PC-9 (cell line): Measurements from ENCODE around the gene MAN1C1. TPM values are rescaled to one million over a fixed set of nuclear protein-coding genes. Genes with fewer than 3 reads are reported as not detected.

Experiments used
- BruUV-seq: library from RNA; stranded (reverse); fragments of 400-500 nt; replicated peaks from 2 replicates; lab custom pipeline; 2021; lab: Mats Ljungman, UMichigan
- CTCF ChIA-PET: fragments of 300-600 bp; sonication (Branson Sonifier 250); formaldehyde crosslinking; loops from one replicate; lab custom pipeline; 2022; ENCODE audit warnings: antibody characterized with exemption; lab: Charles Lee
- POLR2A ChIA-PET: fragments of 300-600 bp; sonication (Branson Sonifier 250); formaldehyde crosslinking; loops from one replicate; lab custom pipeline; 2022; ENCODE audit warnings: antibody characterized with exemption; ENCODE audit not compliant: unreplicated experiment; lab: Charles Lee
- DNase-seq, 2 experiments: peaks; one replicate each; pipeline versions ENCODE4 v3.0.0 to v3.0.0-alpha.2; 2015 to 2022; ENCODE audit warnings: mixed read lengths in 1 of 2
- H2AFZ ChIP-seq: fragments of 200-600 bp; sonication (generic); 2 replicates; pipeline ENCODE4 v1.8.1; 2017; ENCODE audit warnings: antibody characterized with exemption
- H3F3A ChIP-seq: fragments of 200-600 bp; sonication (generic); 2 replicates; pipeline ENCODE4 v1.8.1; 2017; ENCODE audit warnings: antibody characterized with exemption, mild to moderate bottlenecking, low read depth; ENCODE audit not compliant: insufficient read depth
- H3K27ac ChIP-seq: fragments of 200-600 bp; sonication (generic); 2 replicates; pipeline ENCODE4 v1.6.1; 2016; ENCODE audit warnings: mixed run types
- H3K27me3 ChIP-seq: fragments of 200-600 bp; sonication (generic); 2 replicates; pipeline ENCODE4 v1.6.1; 2016; ENCODE audit warnings: low read depth, mixed run types; ENCODE audit not compliant: insufficient read depth
- H3K36me3 ChIP-seq: fragments of 200-600 bp; sonication (generic); 2 replicates; pipeline ENCODE4 v1.6.1; 2016; ENCODE audit warnings: low read depth, mixed run types
- H3K4me1 ChIP-seq: fragments of 200-600 bp; sonication (generic); replicated peaks from 2 replicates; pipeline ENCODE4 v1.6.1; 2016; ENCODE audit warnings: mixed run types; ENCODE audit not compliant: insufficient read depth
- H3K4me2 ChIP-seq: fragments of 200-600 bp; sonication (generic); 2 replicates; pipeline ENCODE4 v1.6.1; 2017; ENCODE audit warnings: mixed run types
- H3K4me3 ChIP-seq: fragments of 200-600 bp; sonication (generic); 2 replicates; pipeline ENCODE4 v1.6.1; 2016; ENCODE audit warnings: mixed run types
- H3K79me2 ChIP-seq: fragments of 200-600 bp; sonication (generic); 2 replicates; pipeline ENCODE4 v1.6.1; 2017; ENCODE audit warnings: low read depth, mixed run types
- H3K9me2 ChIP-seq: fragments of 200-600 bp; sonication (generic); 2 replicates; pipeline ENCODE4 v1.8.1; 2017; ENCODE audit warnings: mild to moderate bottlenecking; ENCODE audit not compliant: insufficient read depth
- H3K9me3 ChIP-seq: fragments of 200-600 bp; sonication (generic); 2 replicates; pipeline ENCODE4 v1.8.1; 2016; ENCODE audit warnings: low read depth; ENCODE audit not compliant: insufficient read depth
- H4K20me1 ChIP-seq: fragments of 200-600 bp; sonication (generic); 2 replicates; pipeline ENCODE4 v1.8.1; 2017; ENCODE audit not compliant: insufficient read depth
- EZH2 ChIP-seq: fragments of 200-600 bp; sonication (generic); IDR thresholded peaks from 2 replicates; pipeline ENCODE4 v1.8.0; 2017; ENCODE audit warnings: antibody characterized with exemption, low read depth
- intact Hi-C: fragments of 100-400 bp; cut with micrococcal nuclease; formaldehyde crosslinking; loops from one replicate; pipeline ENCODE4 v1.10.0; 2022; ENCODE audit not compliant: unreplicated experiment
- total RNA-seq: library from RNA; stranded (reverse); gene quantifications from 2 replicates; pipeline ENCODE4 v1.2.3, GENCODE V29; 2021
- TF ChIP-seq, protein P1 (sequence below): fragments of 200-600 bp; sonication (generic); conservative IDR thresholded peaks from 2 replicates; pipeline ENCODE4 v1.6.1; 2017; ENCODE audit warnings: mixed run types, antibody characterized with exemption, mild to moderate bottlenecking, moderate library complexity

The MAN1C1 gene
- total RNA-seq, 1 experiment from 2014 or later, result 0.41 TPM

DNA sequence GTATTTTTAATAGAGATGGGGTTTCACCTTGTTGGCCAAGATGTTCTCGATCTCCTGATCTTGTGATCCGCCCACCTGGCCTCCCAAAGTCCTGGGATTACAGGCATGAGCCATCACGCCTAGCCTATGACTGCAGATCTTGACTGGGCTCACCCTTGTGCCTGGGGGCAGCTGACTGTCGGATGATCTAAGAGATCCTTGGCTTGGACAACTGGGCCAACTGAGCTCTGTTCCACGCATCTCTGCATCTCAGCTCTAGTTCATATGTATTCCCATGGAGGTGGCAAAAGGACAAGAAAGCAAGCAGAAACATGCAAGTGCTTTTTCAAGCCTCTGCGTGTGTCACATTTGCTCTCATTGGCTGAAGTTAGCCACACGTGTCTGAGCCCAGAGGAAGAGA, 107.6 kb downstream of the MAN1C1 start:
- Histone ChIP-seq H3K4me3 (no peak overlapping the region), H3F3A (no peaks in the 10 kb centered on the region), H2AFZ (no peak overlapping the region), H3K4me2 (no peak overlapping the region), H3K27me3 (no peaks in the 10 kb centered on the region), H3K79me2 (no peaks in the 10 kb centered on the region), H3K36me3 (no peaks in the 10 kb centered on the region), H3K9me2 (no peaks in the 10 kb centered on the region), H3K9me3 (no peaks in the 10 kb centered on the region), H4K20me1 (no peaks in the 10 kb centered on the region), H3K4me1 (no peaks in the 10 kb centered on the region), H3K27ac (no peak overlapping the region)
- CTCF ChIA-PET, result no interaction called here
- BruUV-seq, result no TSS peak
- TF ChIP-seq, protein P1, sequence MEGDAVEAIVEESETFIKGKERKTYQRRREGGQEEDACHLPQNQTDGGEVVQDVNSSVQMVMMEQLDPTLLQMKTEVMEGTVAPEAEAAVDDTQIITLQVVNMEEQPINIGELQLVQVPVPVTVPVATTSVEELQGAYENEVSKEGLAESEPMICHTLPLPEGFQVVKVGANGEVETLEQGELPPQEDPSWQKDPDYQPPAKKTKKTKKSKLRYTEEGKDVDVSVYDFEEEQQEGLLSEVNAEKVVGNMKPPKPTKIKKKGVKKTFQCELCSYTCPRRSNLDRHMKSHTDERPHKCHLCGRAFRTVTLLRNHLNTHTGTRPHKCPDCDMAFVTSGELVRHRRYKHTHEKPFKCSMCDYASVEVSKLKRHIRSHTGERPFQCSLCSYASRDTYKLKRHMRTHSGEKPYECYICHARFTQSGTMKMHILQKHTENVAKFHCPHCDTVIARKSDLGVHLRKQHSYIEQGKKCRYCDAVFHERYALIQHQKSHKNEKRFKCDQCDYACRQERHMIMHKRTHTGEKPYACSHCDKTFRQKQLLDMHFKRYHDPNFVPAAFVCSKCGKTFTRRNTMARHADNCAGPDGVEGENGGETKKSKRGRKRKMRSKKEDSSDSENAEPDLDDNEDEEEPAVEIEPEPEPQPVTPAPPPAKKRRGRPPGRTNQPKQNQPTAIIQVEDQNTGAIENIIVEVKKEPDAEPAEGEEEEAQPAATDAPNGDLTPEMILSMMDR, result no peak
- no peak for TF ChIP-seq EZH2
- POLR2A ChIA-PET, result interaction anchor here (0.6 kb wide), 1 partner anchor 208 kb away, joined by 6 read pairs; no protein-coding TSS in a partner anchor
- intact Hi-C loops, result no loop called here
- no peak for DNase-seq

DNA sequence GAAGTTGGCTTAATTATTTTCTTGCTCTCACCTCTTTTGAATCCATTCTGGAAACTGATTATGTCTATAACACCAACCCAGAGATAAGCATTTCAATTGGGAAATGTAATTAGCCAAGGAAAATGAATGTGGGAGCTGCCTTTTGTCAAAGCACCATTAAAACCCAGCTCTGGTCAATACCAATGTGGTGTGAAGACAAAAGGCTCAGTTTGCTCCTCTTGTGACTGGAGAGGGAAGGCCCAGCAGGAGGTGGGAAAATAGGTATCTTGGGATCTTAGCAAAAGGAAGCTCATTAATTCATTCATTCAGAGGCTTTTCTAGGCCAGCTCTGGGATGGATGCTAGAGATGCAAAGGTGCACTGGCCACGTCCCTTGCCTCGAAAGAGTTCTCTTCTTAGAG, 108.4 kb downstream of the MAN1C1 start:
- CTCF ChIA-PET, result no interaction called here
- Histone ChIP-seq H3K4me3 (no peak overlapping the region), H3K9me2 (no peaks in the 10 kb centered on the region), H3K79me2 (no peaks in the 10 kb centered on the region), H4K20me1 (no peaks in the 10 kb centered on the region), H3K4me2 (no peak overlapping the region), H3K27me3 (no peaks in the 10 kb centered on the region), H3F3A (no peaks in the 10 kb centered on the region), H2AFZ (no peak overlapping the region), H3K27ac (no peak overlapping the region), H3K4me1 (no peaks in the 10 kb centered on the region), H3K9me3 (no peaks in the 10 kb centered on the region), H3K36me3 (no peaks in the 10 kb centered on the region)
- TF ChIP-seq, protein P1, result no peak
- TF ChIP-seq EZH2, result no peak
- intact Hi-C loops, result no loop called here
- POLR2A ChIA-PET, result no interaction called here
- DNase-seq, result no peak
- no TSS peak for BruUV-seq

DNA sequence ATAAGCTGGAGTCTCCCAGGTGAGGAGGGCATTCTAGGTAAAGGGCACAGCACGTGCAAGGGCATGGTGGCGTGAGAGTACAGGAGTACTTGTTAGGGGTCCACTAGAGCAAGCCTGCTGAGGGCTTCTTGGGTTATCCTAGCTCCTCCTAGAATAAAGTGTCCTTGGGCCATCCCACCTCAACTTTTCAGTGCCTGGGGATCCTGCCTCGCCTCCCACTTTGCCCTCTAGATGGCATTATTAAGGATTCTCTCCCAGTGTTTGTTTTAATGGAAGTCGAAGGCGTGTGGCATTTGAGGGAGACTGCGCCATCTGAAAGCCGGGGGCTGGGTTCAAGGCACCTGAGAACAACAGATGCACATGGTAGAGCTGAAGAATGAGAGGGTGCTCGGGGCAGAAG, 108.9 kb downstream of the MAN1C1 start:
- H4K20me1 ChIP-seq, result no peaks in the 10 kb centered on the region
- no peak overlapping the region for H3K4me2 ChIP-seq
- no peak overlapping the region for H3K27ac ChIP-seq
- no peaks in the 10 kb centered on the region for H3K4me1 ChIP-seq
- H3F3A ChIP-seq, result no peaks in the 10 kb centered on the region
- intact Hi-C loops, result no loop called here
- DNase-seq, result no peak
- no peaks in the 10 kb centered on the region for H3K9me3 ChIP-seq
- H3K79me2 ChIP-seq, result no peaks in the 10 kb centered on the region
- ChIA-PET POLR2A (no interaction called here), CTCF (no interaction called here)
- H3K36me3 ChIP-seq, result no peaks in the 10 kb centered on the region
- H2AFZ ChIP-seq, result no peak overlapping the region
- no peaks in the 10 kb centered on the region for H3K27me3 ChIP-seq
- no peak overlapping the region for H3K4me3 ChIP-seq
- BruUV-seq, result no TSS peak
- TF ChIP-seq EZH2, result no peak
- TF ChIP-seq, protein P1, result no peak
- no peaks in the 10 kb centered on the region for H3K9me2 ChIP-seq
